Fibroblast of peridontal ligament (primary cell): ENCODE data around the gene MAP4.
"Not testable (repeated sequence)": the region's sequence is repeated elsewhere in the genome, so short reads cannot be mapped to it uniquely, and the experiment has no call there.

Source experiments
- DNase-seq: peaks from one replicate; pipeline ENCODE4 v3.0.0-alpha.2; 2010; ENCODE audit errors: extremely low read depth

The MAP4 gene

GRCh38 chr3:48013288-48013980 lies 2.8 kb downstream of the MAP4 start:
- peak; percentile 79 for DNase-seq

- peak; percentile 42 for DNase-seq
These were observed 3.6 kb downstream of the MAP4 start for GRCh38 chr3:48012659-48013058.

- not testable (repeated sequence) for DNase-seq
These were observed 8.2 kb downstream of the MAP4 start for GRCh38 chr3:48008066-48008465.

GRCh38 chr3:48007361-48007760 lies 8.9 kb downstream of the MAP4 start:
- not testable (repeated sequence) for DNase-seq

- not testable (repeated sequence) for DNase-seq
These were observed 9.4 kb downstream of the MAP4 start for GRCh38 chr3:48006794-48007193.

GRCh38 chr3:48004694-48005093 lies 11.5 kb downstream of the MAP4 start:
- DNase-seq: no peak

- no peak for DNase-seq
These were observed 13.4 kb downstream of the MAP4 start for GRCh38 chr3:48002787-48003186.

GRCh38 chr3:48001991-48002390 lies 14.2 kb downstream of the MAP4 start:
- DNase-seq: no peak

- no peak for DNase-seq
These were observed 16.0 kb downstream of the MAP4 start for GRCh38 chr3:48000212-48000611.

- DNase-seq: no peak
These were observed 19.8 kb downstream of the MAP4 start for GRCh38 chr3:47996440-47996839.

- no peak for DNase-seq
These were observed 22.0 kb downstream of the MAP4 start for GRCh38 chr3:47994180-47994579.

GRCh38 chr3:47991341-47991740 lies 24.9 kb downstream of the MAP4 start:
- DNase-seq: no peak

- DNase-seq: peak; percentile 96
These were observed 26.2 kb downstream of the MAP4 start for GRCh38 chr3:47989981-47990440.

GRCh38 chr3:47985381-47985780 lies 30.8 kb downstream of the MAP4 start:
- DNase-seq: peak; percentile 27

GRCh38 chr3:47984075-47984728 lies 32.0 kb downstream of the MAP4 start:
- DNase-seq: peak; percentile 91

GRCh38 chr3:47980795-47981194 lies 35.4 kb downstream of the MAP4 start:
- peak; percentile 24 for DNase-seq

GRCh38 chr3:47979070-47979469 lies 37.1 kb downstream of the MAP4 start:
- DNase-seq: no peak

- no peak for DNase-seq
These were observed 37.8 kb downstream of the MAP4 start for GRCh38 chr3:47978386-47978785.

- no peak for DNase-seq
These were observed 40.0 kb downstream of the MAP4 start for GRCh38 chr3:47976135-47976732.

GRCh38 chr3:47974974-47975470 lies 41.2 kb downstream of the MAP4 start:
- no peak for DNase-seq

- no peak for DNase-seq
These were observed 45.1 kb downstream of the MAP4 start for GRCh38 chr3:47971081-47971480.

GRCh38 chr3:47964740-47965139 lies 51.5 kb downstream of the MAP4 start:
- no peak for DNase-seq
